HG03469 (cell line): ENCODE results near the gene MAP7D2.

ENCODE experiments used
- ATAC-seq: cut with Tn5 transposase; IDR thresholded peaks from one replicate; pipeline ENCODE4 v1.9.1; 2021; ENCODE audit warnings: mild to moderate bottlenecking, moderate library complexity, moderate number of reproducible peaks; ENCODE audit not compliant: unreplicated experiment

The MAP7D2 gene

GRCh38 chrX:19981947-19982346 lies 134.8 kb downstream of the MAP7D2 start:
- ATAC-seq, result no peak

- ATAC-seq, result no peak
Measured at GRCh38 chrX:19975845-19976244, 140.9 kb downstream of the MAP7D2 start.

GRCh38 chrX:19972984-19973383 lies 143.7 kb downstream of the MAP7D2 start:
- no peak for ATAC-seq

GRCh38 chrX:19968276-19968675 lies 148.4 kb downstream of the MAP7D2 start:
- ATAC-seq, result no peak

GRCh38 chrX:19966056-19966455 lies 150.7 kb downstream of the MAP7D2 start:
- no peak for ATAC-seq

- peak; percentile 56 for ATAC-seq
Measured at GRCh38 chrX:19964017-19964710, 152.5 kb downstream of the MAP7D2 start.

GRCh38 chrX:19960913-19961312 lies 155.8 kb downstream of the MAP7D2 start:
- no peak for ATAC-seq

GRCh38 chrX:19958552-19959486 lies 157.9 kb downstream of the MAP7D2 start:
- no peak for ATAC-seq

- ATAC-seq, result no peak
Measured at GRCh38 chrX:19956923-19957322, 159.8 kb downstream of the MAP7D2 start.
